Measurements from ENCODE around the gene PIP5KL1.

The PIP5KL1 gene

DNA sequence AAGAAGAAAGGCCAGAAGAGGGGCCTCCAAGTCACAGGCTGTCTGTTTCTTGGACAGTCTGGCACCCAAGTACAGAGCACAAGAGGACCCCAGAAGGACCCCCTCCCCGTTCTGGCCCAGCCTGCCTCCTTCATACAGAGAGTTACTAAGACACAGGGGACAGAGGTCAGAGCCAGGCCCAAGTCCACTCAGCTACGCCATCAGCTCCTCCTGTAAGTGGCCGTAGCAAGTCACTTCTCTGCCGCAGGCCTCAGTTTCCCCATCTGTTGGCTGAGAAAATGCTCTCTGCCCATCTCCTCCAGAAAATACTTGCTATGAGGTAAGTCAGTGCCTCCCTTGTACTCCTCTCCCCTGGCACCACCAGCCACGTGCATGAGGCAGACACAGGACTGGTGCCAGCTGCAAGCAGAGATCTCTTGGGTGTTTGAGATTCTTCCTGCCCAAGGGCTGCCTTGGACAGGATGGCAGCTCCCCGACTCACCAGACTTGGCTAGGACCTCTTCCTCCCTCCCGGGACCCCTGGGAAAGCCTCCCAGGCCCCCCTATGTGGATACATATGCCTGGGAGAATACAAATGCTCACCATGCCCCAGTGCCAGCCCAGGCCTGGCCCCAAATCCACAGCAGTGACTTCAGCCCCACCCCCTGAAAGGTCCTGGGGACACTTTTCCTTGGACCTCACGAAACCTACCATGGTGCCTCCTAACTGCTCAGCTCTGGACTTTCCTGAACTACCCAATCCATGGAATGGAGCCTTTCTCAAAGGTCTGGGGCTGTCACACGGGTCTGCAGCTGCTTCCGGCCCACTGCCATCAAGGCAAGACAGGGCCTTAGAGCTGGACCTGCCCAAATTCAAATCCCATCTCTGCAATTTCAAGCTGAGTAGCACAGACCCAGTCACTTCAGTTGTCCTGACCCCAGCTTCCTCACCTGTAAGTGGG is 45.1 kb upstream of the PIP5KL1 start:
- no peak for TF ChIP-seq POLR2AphosphoS5 (IDR thresholded peaks at IDR 0.05; ENCODE audit: low read depth, low read length)
- TF ChIP-seq SPI1 (IDR thresholded peaks at IDR 0.05; ENCODE audit: low read depth, low read length) = no peak
- FAIRE-seq = no peak
- DNase-seq (ENCODE audit: insufficient read length, low spot score) = no peak

DNA sequence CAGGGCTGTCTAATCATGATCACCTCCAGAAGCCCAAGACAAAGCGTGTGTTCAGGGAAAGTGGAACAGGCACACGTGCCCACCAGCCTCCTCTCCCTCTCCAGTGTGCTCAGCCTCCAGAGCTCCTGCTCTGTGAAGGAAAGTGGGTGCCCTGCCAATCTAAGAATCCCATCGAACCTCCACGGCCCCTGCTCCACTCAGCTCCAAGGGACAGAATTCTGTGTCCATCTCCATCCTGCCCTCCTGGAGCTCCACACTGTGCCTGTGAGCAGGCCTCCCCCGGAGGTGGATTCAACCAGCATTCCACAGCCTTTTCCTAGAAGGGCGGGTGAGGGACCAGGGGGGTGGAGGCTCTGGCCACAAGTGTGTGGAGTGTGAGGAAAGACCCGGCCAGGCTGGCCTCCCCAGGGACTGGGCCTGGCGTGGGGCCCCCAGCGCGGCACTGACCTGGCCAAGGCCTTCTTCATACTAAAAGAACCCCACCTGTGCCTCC is 44.2 kb upstream of the PIP5KL1 start:
- TF ChIP-seq POU2F2 (IDR thresholded peaks at IDR 0.05; ENCODE audit: low read depth, low read length) (no peak), SPI1 (IDR thresholded peaks at IDR 0.05; ENCODE audit: low read depth, low read length) (no peak), PAX5 (IDR thresholded peaks at IDR 0.05; ENCODE audit: insufficient read depth, low read length, severe bottlenecking) (no peak), TAF1 (IDR thresholded peaks at IDR 0.05; ENCODE audit: low read depth, low read length) (no peak), POLR2AphosphoS5 (IDR thresholded peaks at IDR 0.05; ENCODE audit: low read depth, low read length) (no peak), POLR2A (IDR thresholded peaks at IDR 0.05; ENCODE audit: low read depth, low read length) (no peak)
- FAIRE-seq = no peak
- DNase-seq (ENCODE audit: insufficient read length, low spot score) = no peak

DNA sequence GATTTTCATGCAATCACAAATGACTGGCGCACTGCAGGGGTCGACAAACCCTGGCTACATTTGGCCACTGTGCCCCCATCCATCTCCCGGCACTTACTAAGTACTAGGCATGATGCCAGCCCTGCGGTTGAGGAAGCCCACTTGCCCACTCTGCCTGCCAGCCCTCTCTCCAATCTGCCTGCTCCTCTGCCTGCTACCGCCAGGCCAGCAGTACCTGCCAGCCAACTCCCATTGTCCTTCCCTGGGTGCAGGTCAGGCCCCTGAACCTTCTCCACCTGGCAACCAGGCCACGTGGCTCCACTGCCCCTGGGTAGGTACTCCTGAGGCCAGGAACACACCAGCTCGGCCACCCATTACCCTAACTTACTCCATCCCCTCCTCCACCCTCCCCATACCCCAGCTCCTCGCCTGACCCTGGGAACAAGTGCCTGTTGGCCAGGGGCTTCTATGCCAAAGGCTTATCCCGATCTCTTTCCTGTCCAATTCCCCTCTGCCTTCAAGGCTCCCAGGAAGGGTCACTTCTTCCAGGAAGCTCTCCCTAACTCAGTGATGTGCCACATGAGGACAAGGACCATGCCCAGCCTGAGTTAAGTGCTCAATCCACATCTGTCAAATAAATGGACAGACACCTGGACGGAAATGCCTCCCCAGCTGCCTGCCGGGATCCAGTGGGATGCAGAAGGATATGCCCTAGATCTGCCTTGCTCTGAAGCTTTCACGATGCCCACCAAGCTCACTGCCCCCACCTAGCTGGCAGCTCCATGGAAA is 43.6 kb upstream of the PIP5KL1 start:
- no peak for FAIRE-seq
- no peak for DNase-seq (ENCODE audit: insufficient read length, low spot score)

DNA sequence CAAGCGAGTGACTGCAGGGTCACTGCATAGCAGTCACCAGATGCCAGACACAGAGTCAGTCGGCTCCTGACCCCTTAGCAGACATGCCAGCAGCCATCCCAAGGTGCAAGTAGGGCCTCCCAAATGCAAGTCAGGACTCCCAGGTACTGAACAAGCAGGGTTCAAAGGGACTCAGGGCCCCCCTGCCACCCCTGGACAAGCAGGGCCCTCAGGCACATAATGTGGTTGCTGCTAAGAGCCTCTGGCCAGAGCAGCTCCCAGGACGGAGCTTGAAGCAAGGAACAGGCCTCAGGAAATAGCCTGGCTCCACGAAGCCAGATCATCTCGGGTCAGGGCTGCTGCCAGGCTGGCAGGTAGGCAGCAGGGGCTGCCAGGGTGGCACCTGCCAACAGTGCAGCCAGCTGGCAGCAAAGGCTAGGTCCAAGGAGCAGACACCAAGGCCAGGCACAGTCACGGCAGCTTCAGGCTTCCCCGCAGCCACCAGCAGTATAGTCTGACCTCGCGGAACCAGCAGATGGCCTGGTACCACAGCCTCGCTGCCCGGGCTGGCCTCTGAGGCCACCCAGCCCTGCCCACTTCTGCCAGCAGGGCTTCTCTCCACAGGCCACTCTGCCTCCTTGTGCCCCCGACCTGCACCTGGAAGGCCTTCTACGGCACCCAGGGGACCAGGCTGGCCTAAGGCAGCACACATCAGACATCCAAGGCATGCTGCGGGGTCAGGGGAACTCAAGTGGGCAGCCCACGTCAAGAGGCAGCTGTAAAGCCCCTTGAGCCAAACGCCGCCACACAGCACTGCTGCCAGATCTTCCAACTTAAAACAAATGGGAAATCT is 42.8 kb upstream of the PIP5KL1 start:
- FAIRE-seq (no peak), DNase-seq (ENCODE audit: insufficient read length, low spot score) (no peak)
- TF ChIP-seq POLR2AphosphoS5 (IDR thresholded peaks at IDR 0.05; ENCODE audit: low read depth, low read length) = no peak
- no peak for TF ChIP-seq SPI1 (IDR thresholded peaks at IDR 0.05; ENCODE audit: low read depth, low read length)
- no peak for TF ChIP-seq POLR2A (IDR thresholded peaks at IDR 0.05; ENCODE audit: low read depth, low read length)
- TF ChIP-seq POU2F2 (IDR thresholded peaks at IDR 0.05; ENCODE audit: low read depth, low read length) = no peak
- no peak for TF ChIP-seq PAX5 (IDR thresholded peaks at IDR 0.05; ENCODE audit: insufficient read depth, low read length, severe bottlenecking)
- TF ChIP-seq TAF1 (IDR thresholded peaks at IDR 0.05; ENCODE audit: low read depth, low read length) = no peak

More for the DNA sequence above, 43.6 kb upstream of the PIP5KL1 start:
- TF ChIP-seq POLR2A (IDR thresholded peaks at IDR 0.05; ENCODE audit: low read depth, low read length) (no peak), PAX5 (IDR thresholded peaks at IDR 0.05; ENCODE audit: insufficient read depth, low read length, severe bottlenecking) (no peak), TAF1 (IDR thresholded peaks at IDR 0.05; ENCODE audit: low read depth, low read length) (no peak), POU2F2 (IDR thresholded peaks at IDR 0.05; ENCODE audit: low read depth, low read length) (no peak), POLR2AphosphoS5 (IDR thresholded peaks at IDR 0.05; ENCODE audit: low read depth, low read length) (no peak), SPI1 (IDR thresholded peaks at IDR 0.05; ENCODE audit: low read depth, low read length) (no peak)

DNA sequence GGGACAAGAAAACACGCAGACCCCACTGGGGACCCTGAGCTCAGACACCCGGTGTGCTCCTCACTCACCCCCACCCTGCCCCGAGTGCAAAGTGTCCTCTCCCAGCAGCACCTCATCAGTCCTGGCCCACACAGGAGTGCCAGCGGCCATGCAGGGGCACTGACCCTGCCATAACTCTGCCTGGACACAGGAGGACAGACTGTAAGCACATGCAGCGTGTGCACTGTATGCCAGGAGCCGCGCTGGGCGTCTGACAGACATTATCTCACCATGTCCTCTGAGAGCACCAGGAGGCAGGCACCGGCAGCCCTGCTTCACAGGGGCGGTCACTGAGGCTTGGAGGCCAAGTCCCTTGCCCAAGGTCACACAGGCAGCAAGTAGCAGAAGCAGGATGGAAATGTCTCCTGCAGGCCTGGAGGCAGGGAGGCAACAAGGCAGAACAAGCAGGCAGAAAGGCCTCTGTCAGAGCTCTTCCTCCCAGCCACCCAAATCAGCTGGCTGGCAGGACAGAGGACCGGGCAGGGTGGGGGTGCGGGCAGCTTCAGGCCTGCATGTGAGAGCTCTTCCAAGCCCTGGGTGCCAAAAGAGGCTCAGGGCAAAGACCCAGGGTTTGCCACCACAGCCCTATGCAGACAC is 41.8 kb upstream of the PIP5KL1 start:
- DNase-seq (ENCODE audit: insufficient read length, low spot score) = no peak
- TF ChIP-seq PAX5 (IDR thresholded peaks at IDR 0.05; ENCODE audit: insufficient read depth, low read length, severe bottlenecking) (no peak), POU2F2 (IDR thresholded peaks at IDR 0.05; ENCODE audit: low read depth, low read length) (no peak), TAF1 (IDR thresholded peaks at IDR 0.05; ENCODE audit: low read depth, low read length) (no peak), POLR2A (IDR thresholded peaks at IDR 0.05; ENCODE audit: low read depth, low read length) (no peak), POLR2AphosphoS5 (IDR thresholded peaks at IDR 0.05; ENCODE audit: low read depth, low read length) (no peak), SPI1 (IDR thresholded peaks at IDR 0.05; ENCODE audit: low read depth, low read length) (no peak)

GRCh38 chr9:127971357-127972235 is 41.0 kb upstream of the PIP5KL1 start:
- peak; percentile 33 for FAIRE-seq
- no peak for DNase-seq (ENCODE audit: insufficient read length, low spot score)
- no peak for TF ChIP-seq SPI1 (IDR thresholded peaks at IDR 0.05; ENCODE audit: low read depth, low read length)
- TF ChIP-seq POLR2A (IDR thresholded peaks at IDR 0.05; ENCODE audit: low read depth, low read length) = no peak
- no peak for TF ChIP-seq POLR2AphosphoS5 (IDR thresholded peaks at IDR 0.05; ENCODE audit: low read depth, low read length)
- no peak for TF ChIP-seq POU2F2 (IDR thresholded peaks at IDR 0.05; ENCODE audit: low read depth, low read length)
- TF ChIP-seq PAX5 (IDR thresholded peaks at IDR 0.05; ENCODE audit: insufficient read depth, low read length, severe bottlenecking) = no peak
- TF ChIP-seq TAF1 (IDR thresholded peaks at IDR 0.05; ENCODE audit: low read depth, low read length) = no peak

More for the DNA sequence above, 41.8 kb upstream of the PIP5KL1 start:
- no peak for FAIRE-seq

DNA sequence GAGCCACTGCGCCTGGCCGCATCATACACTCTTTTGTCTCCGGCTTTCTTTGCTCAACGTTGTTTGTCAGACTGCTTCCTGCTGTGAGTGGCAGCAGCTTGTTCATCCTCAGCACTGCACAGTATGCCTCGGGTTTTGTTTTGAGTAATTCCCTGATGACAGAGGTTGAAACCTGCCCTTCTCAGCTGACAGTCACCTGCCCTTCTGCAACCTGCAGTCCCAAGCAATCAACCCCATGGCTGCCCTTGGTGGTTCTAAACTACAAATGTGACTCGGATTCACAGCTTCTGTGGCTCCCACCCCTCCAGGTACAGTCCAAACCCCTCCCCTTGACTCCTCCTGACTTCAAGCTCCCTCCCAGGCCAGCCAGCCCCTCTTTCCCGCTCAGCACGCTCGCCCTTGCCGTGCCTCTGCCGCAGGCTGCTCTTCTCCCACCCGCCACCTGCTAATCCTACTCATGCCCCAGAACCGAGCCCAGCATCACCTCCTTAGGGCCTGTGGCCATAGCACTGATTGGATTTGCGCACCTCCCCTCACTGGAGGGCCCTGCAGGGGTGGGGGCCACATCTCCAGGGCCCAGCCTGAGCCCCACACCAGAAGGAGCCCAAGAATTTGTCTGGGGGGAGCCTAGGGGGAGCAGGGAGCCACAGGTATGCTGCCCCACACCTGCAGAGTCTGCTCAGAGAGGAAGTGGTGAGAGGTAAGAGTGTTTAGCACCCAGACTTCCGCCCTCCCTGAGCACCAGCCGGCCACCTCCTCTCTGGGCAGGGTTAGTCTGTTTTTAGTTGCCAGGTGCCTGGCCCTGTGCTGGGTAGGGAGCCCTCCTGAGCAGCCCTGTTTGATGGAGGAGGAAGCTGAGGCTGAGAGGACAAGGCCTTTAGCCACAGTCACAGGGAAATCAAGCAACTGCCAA is 40.1 kb upstream of the PIP5KL1 start:
- peak; percentile 92 for DNase-seq (ENCODE audit: insufficient read length, low spot score)
- TF ChIP-seq PAX5 (IDR thresholded peaks at IDR 0.05; ENCODE audit: insufficient read depth, low read length, severe bottlenecking) (no peak), TAF1 (IDR thresholded peaks at IDR 0.05; ENCODE audit: low read depth, low read length) (0 out of 2 replicates have a peak, but pooled peaks have one; percentile 20), POU2F2 (IDR thresholded peaks at IDR 0.05; ENCODE audit: low read depth, low read length) (no peak), SPI1 (IDR thresholded peaks at IDR 0.05; ENCODE audit: low read depth, low read length) (peak; percentile 80), POLR2A (IDR thresholded peaks at IDR 0.05; ENCODE audit: low read depth, low read length) (no peak), POLR2AphosphoS5 (IDR thresholded peaks at IDR 0.05; ENCODE audit: low read depth, low read length) (no peak)
- FAIRE-seq = peak; percentile 86
